GM12865 (cell line): Measurements from ENCODE around the gene RALGPS1.

Experiments used
- DNase-seq: peaks from one replicate; pipeline ENCODE4 v3.0.0; 2010; ENCODE audit warnings: low read depth
- H3K4me3 ChIP-seq: 2 replicates; pipeline ENCODE4 v1.5.1; 2011; ENCODE audit warnings: mild to moderate bottlenecking, low read depth, low read length, control low read depth
- CTCF ChIP-seq: IDR thresholded peaks from 2 replicates; pipeline ENCODE4 v1.5.1; 2011; ENCODE audit warnings: low read length, control low read depth, low read depth, inconsistent platforms; ENCODE audit not compliant: insufficient read depth; ENCODE audit errors: missing control alignments

RALGPS1 gene

GRCh38 chr9:127232833-127233549 lies 318.4 kb downstream of the RALGPS1 start:
- no peak for TF ChIP-seq CTCF
- no peak for DNase-seq
- H3K4me3 ChIP-seq, result no peak overlapping the region

- TF ChIP-seq CTCF, result no peak
These were observed 319.0 kb downstream of the RALGPS1 start for GRCh38 chr9:127233550-127233949.

GRCh38 chr9:127233989-127234388 lies 319.4 kb downstream of the RALGPS1 start:
- TF ChIP-seq CTCF, result no peak
- no peak for DNase-seq
- H3K4me3 ChIP-seq, result no peak overlapping the region

More at GRCh38 chr9:127233550-127233949, 319.0 kb downstream of the RALGPS1 start:
- no peak for DNase-seq
- H3K4me3 ChIP-seq, result no peak overlapping the region

GRCh38 chr9:127237801-127238200 lies 323.2 kb downstream of the RALGPS1 start:
- TF ChIP-seq CTCF, result no peak
- no peak for DNase-seq
- H3K4me3 ChIP-seq, result no peak overlapping the region

GRCh38 chr9:127241354-127241753 lies 326.8 kb downstream of the RALGPS1 start:
- no peak overlapping the region for H3K4me3 ChIP-seq
- no peak for TF ChIP-seq CTCF
- DNase-seq, result no peak

GRCh38 chr9:127244609-127245601 lies 330.3 kb downstream of the RALGPS1 start:
- peak overlapping the region; percentile 79 for H3K4me3 ChIP-seq
- DNase-seq, result peak; percentile 97
- no peak for TF ChIP-seq CTCF
